H1 (cell line): Measurements from ENCODE around the gene DENND2D. TPM values are rescaled to one million over a fixed set of nuclear protein-coding genes. Genes with fewer than 3 reads are reported as not detected.
A peak's percentile ranks its signal among the peaks of the same experiment; 100 is the strongest.

ENCODE experiments used
- CTCF ChIA-PET: fragments of 300-600 bp; sonication (Branson Sonifier 250); formaldehyde crosslinking; loops from one replicate; lab custom pipeline; 2021; ENCODE audit not compliant: partially characterized antibody; lab: Charles Lee
- POLR2A ChIA-PET: fragments of 300-600 bp; sonication (Branson Sonifier 250); formaldehyde crosslinking; loops from one replicate; lab custom pipeline; 2021; ENCODE audit warnings: inconsistent platforms; ENCODE audit not compliant: partially characterized antibody; lab: Charles Lee
- DNase-seq, 2 experiments: peaks; one replicate each; pipeline versions ENCODE4 v3.0.0 to v3.0.0-alpha.2; 2010 to 2022; ENCODE audit warnings: low spot score in 2 of 2, low read depth in 1 of 2, mixed read lengths in 1 of 2
- FAIRE-seq: peaks from 2 replicates; lab custom pipeline; 2011; peaks lifted over from hg19 to GRCh38; lab: Jason Lieb, UNC
- H2AFZ ChIP-seq: 2 replicates; pipeline ENCODE4 v1.8.1; 2012; ENCODE audit warnings: low read length, inconsistent platforms
- H2AK5ac ChIP-seq: 2 replicates; pipeline ENCODE4 v1.6.1; 2013; ENCODE audit warnings: low read depth, low read length
- H2BK120ac ChIP-seq: replicated peaks from 2 replicates; pipeline ENCODE3; 2013; ENCODE audit warnings: low read depth, low read length, inconsistent platforms
- H2BK12ac ChIP-seq: 2 replicates; pipeline ENCODE4 v1.6.1; 2013; ENCODE audit warnings: low read depth, low read length
- H2BK15ac ChIP-seq: 2 replicates; pipeline ENCODE4 v1.6.1; 2013; ENCODE audit warnings: low read length
- H2BK20ac ChIP-seq: 2 replicates; pipeline ENCODE4 v1.6.1; 2013; ENCODE audit warnings: low read length
- H2BK5ac ChIP-seq: 2 replicates; pipeline ENCODE4 v1.6.1; 2013; ENCODE audit warnings: low read depth, low read length
- H3K14ac ChIP-seq: 2 replicates; pipeline ENCODE4 v1.6.1; 2013; ENCODE audit warnings: inconsistent platforms; ENCODE audit not compliant: insufficient read length
- H3K18ac ChIP-seq: 2 replicates; pipeline ENCODE4 v1.6.1; 2013; ENCODE audit warnings: low read length; ENCODE audit errors: extremely low read depth
- H3K23ac ChIP-seq: 2 replicates; pipeline ENCODE4 v1.6.1; 2013; ENCODE audit warnings: inconsistent platforms; ENCODE audit not compliant: insufficient read length
- H3K23me2 ChIP-seq: 2 replicates; pipeline ENCODE4 v1.6.1; 2013; ENCODE audit warnings: low read depth, low read length
- H3K27ac ChIP-seq: 2 replicates; pipeline ENCODE4 v1.6.1; 2011; ENCODE audit warnings: low read depth, low read length, inconsistent platforms
- H3K27me3 ChIP-seq, 4 experiments: replicated peaks in 1 of 4; 1 replicate in 1 of 4; 2 replicates in 3 of 4; pipeline versions ENCODE4 v1.6.1 to v1.8.1; 2011 to 2013; ENCODE audit warnings: low read length in 3 of 4, mild to moderate bottlenecking in 3 of 4, inconsistent platforms in 2 of 4, mixed read lengths in 2 of 4, moderate library complexity in 1 of 4; ENCODE audit not compliant: control insufficient read depth in 3 of 4, insufficient read depth in 3 of 4; ENCODE audit errors: extremely low read depth in 1 of 4
- H3K36me3 ChIP-seq, 4 experiments: 2 replicates each; pipeline versions ENCODE4 v1.6.1 to v1.8.1; 2011 to 2013; ENCODE audit warnings: mild to moderate bottlenecking in 4 of 4, low read length in 3 of 4, moderate library complexity in 2 of 4, control low read depth in 1 of 4, inconsistent platforms in 1 of 4; ENCODE audit not compliant: insufficient read depth in 4 of 4, control insufficient read depth in 2 of 4
- H3K4ac ChIP-seq: replicated peaks from 2 replicates; pipeline ENCODE3; 2013; ENCODE audit warnings: low read length, low read depth, mixed read lengths, inconsistent platforms; ENCODE audit not compliant: insufficient read length
- H3K4me1 ChIP-seq, 4 experiments: replicated peaks in 1 of 4; 1 replicate in 1 of 4; 2 replicates in 3 of 4; pipeline versions ENCODE4 v1.6.1 to v1.8.1; 2011 to 2013; ENCODE audit warnings: low read length in 3 of 4, inconsistent platforms in 2 of 4, mixed read lengths in 1 of 4; ENCODE audit not compliant: insufficient read depth in 4 of 4, control insufficient read depth in 3 of 4
- H3K4me2 ChIP-seq, 2 experiments: 2 replicates each; pipeline versions ENCODE4 v1.6.1 to v1.8.1; 2011 to 2013; ENCODE audit warnings: low read depth in 2 of 2, low read length in 2 of 2, control low read depth in 1 of 2, inconsistent platforms in 1 of 2, mild to moderate bottlenecking in 1 of 2; ENCODE audit not compliant: insufficient read depth in 1 of 2
- H3K4me3 ChIP-seq, 4 experiments: fragments of 200-600, 300-600 bp in 1 of 4; sonication (generic), shearing (Covaris generic), sonication (Bioruptor Twin) in 1 of 4; 2 replicates each; pipeline versions ENCODE4 v1.5.1 to v1.8.1; 2011 to 2016; ENCODE audit warnings: low read length in 4 of 4, low read depth in 3 of 4, control low read depth in 2 of 4, inconsistent platforms in 2 of 4, mild to moderate bottlenecking in 2 of 4, mixed read lengths in 1 of 4, moderate library complexity in 1 of 4; ENCODE audit not compliant: insufficient read depth in 2 of 4; ENCODE audit errors: extremely low read depth in 1 of 4
- H3K56ac ChIP-seq: replicated peaks from 2 replicates; pipeline ENCODE3; 2013; ENCODE audit warnings: low read depth, mild to moderate bottlenecking, mixed read lengths, low read length, inconsistent platforms; ENCODE audit not compliant: insufficient read length
- H3K79me1 ChIP-seq: 2 replicates; pipeline ENCODE4 v1.6.1; 2013; ENCODE audit warnings: low read depth, low read length, control low read depth
- H3K79me2 ChIP-seq, 2 experiments: 2 replicates each; pipeline versions ENCODE4 v1.6.1 to v1.8.1; 2012 to 2013; ENCODE audit warnings: low read length in 2 of 2, mild to moderate bottlenecking in 2 of 2, inconsistent platforms in 1 of 2; ENCODE audit not compliant: insufficient read depth in 2 of 2, control insufficient read depth in 1 of 2
- H3K9ac ChIP-seq, 4 experiments: replicated peaks in 1 of 4; 1 replicate in 1 of 4; 2 replicates in 3 of 4; pipeline versions ENCODE4 v1.6.1 to v1.8.1; 2011 to 2013; ENCODE audit warnings: low read depth in 3 of 4, low read length in 3 of 4, control low read depth in 2 of 4, mild to moderate bottlenecking in 2 of 4, moderate library complexity in 2 of 4, inconsistent platforms in 1 of 4; ENCODE audit errors: extremely low read depth in 1 of 4
- H3K9me3 ChIP-seq, 2 experiments: 2 replicates each; pipeline versions ENCODE4 v1.6.1 to v1.8.1; 2012 to 2013; ENCODE audit warnings: mild to moderate bottlenecking in 2 of 2, moderate library complexity in 2 of 2, control low read depth in 1 of 2, inconsistent platforms in 1 of 2, low read depth in 1 of 2, low read length in 1 of 2, mixed read lengths in 1 of 2; ENCODE audit not compliant: insufficient read depth in 2 of 2
- H4K20me1 ChIP-seq, 2 experiments: replicated peaks in 1 of 2; 2 replicates each; pipeline versions ENCODE3 to v1.8.1; 2011 to 2013; ENCODE audit warnings: inconsistent platforms in 2 of 2, low read length in 2 of 2, mild to moderate bottlenecking in 1 of 2; ENCODE audit not compliant: insufficient read depth in 2 of 2, control insufficient read depth in 1 of 2
- H4K5ac ChIP-seq: 2 replicates; pipeline ENCODE4 v1.6.1; 2013; ENCODE audit warnings: low read length, low read depth, mixed read lengths, inconsistent platforms; ENCODE audit not compliant: insufficient read length
- H4K8ac ChIP-seq: 2 replicates; pipeline ENCODE4 v1.8.0; 2013; ENCODE audit warnings: mild to moderate bottlenecking, moderate library complexity, low read length, inconsistent platforms; ENCODE audit not compliant: insufficient read depth; ENCODE audit errors: extremely low read depth
- H4K91ac ChIP-seq: replicated peaks from 2 replicates; pipeline ENCODE3; 2013; ENCODE audit warnings: low read length, mixed read lengths, inconsistent platforms; ENCODE audit not compliant: insufficient read length
- CBX5 ChIP-seq: fragments of 300-800, 300-1000 bp; sonication (generic); IDR thresholded peaks from 2 replicates; pipeline ENCODE4 v1.7.1; 2016; ENCODE audit warnings: antibody characterized with exemption, low read length, low read depth
- EGR1 ChIP-seq: IDR thresholded peaks from 2 replicates; pipeline ENCODE4 v1.6.1; 2011; ENCODE audit warnings: low read depth, low read length, borderline replicate concordance
- MAFK ChIP-seq: IDR thresholded peaks from 2 replicates; pipeline ENCODE4 v1.6.1; 2012; ENCODE audit warnings: low read depth, mild to moderate bottlenecking, improper control_type of control experiment, low read length
- NANOG ChIP-seq: IDR thresholded peaks from 2 replicates; pipeline ENCODE4 v1.6.1; 2011; ENCODE audit warnings: low read length, low read depth, mild to moderate bottlenecking, inconsistent platforms; ENCODE audit not compliant: insufficient read depth, poor library complexity, severe bottlenecking
- SAP30 ChIP-seq: fragments of 300-600 bp; sonication (generic); IDR thresholded peaks from 2 replicates; pipeline ENCODE4 v1.7.1; 2012; ENCODE audit warnings: low read length, moderate library complexity, mild to moderate bottlenecking, inconsistent platforms; ENCODE audit not compliant: insufficient read depth, insufficient replicate concordance
- WGBS, 2 experiments: shearing (Covaris generic) in 1 of 2; methylation state at CpG; one replicate each; pipeline versions ENCODE4 v1.1.6 to v1.1.7; 2013 to 2015; ENCODE audit warnings: low lambda C conversion rate in 2 of 2, mixed read lengths in 2 of 2, inconsistent platforms in 1 of 2, low coverage in 1 of 2, missing lambda C conversion rate in 1 of 2; ENCODE audit not compliant: insufficient replicate concordance in 2 of 2, insufficient coverage in 1 of 2, insufficient read length in 1 of 2; ENCODE audit errors: extremely low coverage in 1 of 2, missing lambda C conversion rate in 1 of 2; 5-methylcytosine and 5-hydroxymethylcytosine counted together
- polyA plus RNA-seq, 7 experiments: library from polyadenylated mRNA; depleted of rRNA in 3 of 7; stranded (reverse) in 5 of 7; unstranded in 2 of 7; fragments of >200 nt in 5 of 7; fragments of 200-250 nt in 2 of 7; gene quantifications; 1 replicate in 5 of 7; 2 replicates in 1 of 7; 4 replicates in 1 of 7; pipeline versions ENCODE4 v1.2.1 to v1.2.3, GENCODE V29; 2011 to 2013; ENCODE audit warnings: missing spikeins in 2 of 7, mixed read lengths in 2 of 7
- total RNA-seq: library from RNA; stranded (reverse); fragmentation: NEBNext Ultra II Directional; extraction: Animal tissue kit (Norgen Biotek cat#: 25700); gene quantifications from 2 replicates; pipeline ENCODE4 v1.2.1, GENCODE V29; 2021

The DENND2D gene
- total and polyA plus RNA-seq, 2 of the 8 experiments (the other 6 are each of a cell fraction or from before 2014, with no cell fraction given), result 0.58 to 1.6 TPM

DNA sequence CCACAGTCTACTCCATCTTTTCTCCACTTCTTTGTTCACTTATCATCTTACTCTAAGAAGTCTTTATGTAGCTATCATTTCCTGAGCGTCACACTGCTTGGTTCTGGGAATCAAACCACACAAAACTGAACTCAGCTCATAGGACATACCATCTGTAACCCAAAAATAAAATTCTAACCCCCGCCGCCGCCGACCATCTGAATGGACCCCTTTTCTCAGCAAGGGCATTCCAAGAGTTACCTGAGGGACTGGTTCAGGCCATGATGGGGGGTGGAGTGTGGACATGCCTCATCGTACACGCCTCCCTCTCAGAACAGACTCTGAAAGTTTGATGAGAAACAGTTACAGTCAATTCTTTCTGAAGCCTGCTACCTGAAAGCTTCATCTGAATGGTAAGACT is 14.4 kb upstream of the DENND2D start:
- no peak for DNase-seq
- H3K36me3 ChIP-seq, result no peaks in the 10 kb centered on the region
- H2BK12ac ChIP-seq, result no peak overlapping the region
- H3K4me3 ChIP-seq, result no peak overlapping the region
- H3K4me2 ChIP-seq, result no peak overlapping the region
- CTCF ChIA-PET, result interaction anchor here (1.3 to 2.6 kb wide), 4 partner anchors 16 to 185 kb away, joined by 4 to 11 read pairs (median 6); no protein-coding TSS in a partner anchor
- WGBS, 2 experiments, result 90% methylated on average over 7 of the region's 7 CpGs; no CpG with 5 or more reads in 1 of the 2 experiments
- peak overlapping the region; percentile 96; the same call in 1 of the 2 replicates for H2BK20ac ChIP-seq
- H3K23ac ChIP-seq, result no peak overlapping the region
- H3K23me2 ChIP-seq, result no peaks in the 10 kb centered on the region
- H3K79me2 ChIP-seq, result no peaks in the 10 kb centered on the region
- H4K20me1 ChIP-seq, result no peaks in the 10 kb centered on the region
- H2BK5ac ChIP-seq, result peak overlapping the region; percentile 91; the same call in 1 of the 2 replicates
- no peaks in the 10 kb centered on the region; a peak in 1 of 4 replicates for H3K9me3 ChIP-seq
- H4K5ac ChIP-seq, result no peak overlapping the region
- no peak for FAIRE-seq
- no peaks in the 10 kb centered on the region for H3K27me3 ChIP-seq
- no peak for TF ChIP-seq MAFK
- no peak for TF ChIP-seq NANOG
- no peak for TF ChIP-seq SAP30
- no peak for TF ChIP-seq CBX5
- no peak for TF ChIP-seq EGR1
- no peak overlapping the region; the same call in 1 of the 2 replicates for H3K27ac ChIP-seq
- peak overlapping the region; percentile 50 for H3K4ac ChIP-seq
- peaks cover 0 to 7% (median 5%) of the 10 kb centered on the region in 4 experiments; a peak in 3 of 7 replicates for H3K4me1 ChIP-seq
- no peak overlapping the region for H4K8ac ChIP-seq
- no peak overlapping the region for H2BK15ac ChIP-seq
- no peak overlapping the region for H3K56ac ChIP-seq
- H3K18ac ChIP-seq, result peak overlapping the region; percentile 0; the same call in 1 of the 2 replicates
- H3K9ac ChIP-seq, result no peak overlapping the region
- no peak overlapping the region for H3K14ac ChIP-seq
- H2AFZ ChIP-seq, result no peak overlapping the region
- H2AK5ac ChIP-seq, result no peak overlapping the region; the same call in 1 of the 2 replicates
- H2BK120ac ChIP-seq, result peak overlapping the region; percentile 84
- POLR2A ChIA-PET, result interaction anchor here (0.7 kb wide), 1 partner anchor 155 kb away, joined by 4 read pairs; no protein-coding TSS in a partner anchor
- no peaks in the 10 kb centered on the region for H3K79me1 ChIP-seq
- peak overlapping the region; percentile 99 for H4K91ac ChIP-seq
